ENCODE measurements around the gene SLC25A6. TPM values are rescaled to one million over a fixed set of nuclear protein-coding genes. Genes with fewer than 3 reads are reported as not detected.

The SLC25A6 gene
- polyA plus RNA-seq (2011; rRNA removed) (252 and 291 TPM in 2 replicates), polyA plus RNA-seq (2017; fragmentation: RNase III; extraction: RNeasy Plus Mini Kit Qiagen cat#74134 plus additional on column Dnase treatment) (439 to 448 TPM (median 446 TPM) in 3 replicates), polyA minus RNA-seq (2011; rRNA and poly(A)+ RNA removed) (205 and 259 TPM in 2 replicates)
- polyA plus RNA-seq (2012; cell fraction: cytosol; rRNA removed): 933 and 1,036 TPM in 2 replicates
- polyA plus RNA-seq (2012; cell fraction: nucleus; rRNA removed): 681 and 864 TPM in 2 replicates

GRCh38 chrX:1391707-1392375, at the start of gene SLC25A6:
TSS of gene SLC25A6 (minus strand) at chrX:1392113. CDS start at chrX:1392009, 104 bp downstream.
- TF ChIP-seq RARB (CRISPR knock-in tag; IDR thresholded peaks at IDR 0.05) (no peak), HOXB5 (CRISPR knock-in tag; IDR thresholded peaks at IDR 0.05) (peak; percentile 86), BCL3 (IDR thresholded peaks at IDR 0.05) (peak; percentile 84), RNF2 (IDR thresholded peaks at IDR 0.05; ENCODE audit: borderline replicate concordance, low read depth) (0 out of 2 replicates have a peak, but pooled peaks have one; percentile 24), MAZ (IDR thresholded peaks at IDR 0.05; ENCODE audit: borderline replicate concordance, low read depth, low read length) (peak; percentile 83; the same call in 1 of the 2 replicates), JUN (IDR thresholded peaks at IDR 0.05) (peak; percentile 94 to 97), GATA3 (IDR thresholded peaks at IDR 0.05; ENCODE audit: borderline replicate concordance) (peak; percentile 33; the same call in 1 of the 2 replicates), PHF8 (IDR thresholded peaks at IDR 0.05; ENCODE audit: borderline replicate concordance, low read depth) (peak; percentile 85), FOSL2 (IDR thresholded peaks at IDR 0.05) (no peak), FOSL2 (CRISPR knock-in tag; IDR thresholded peaks at IDR 0.05) (no peak), ZSCAN20 (CRISPR knock-in tag; IDR thresholded peaks at IDR 0.05) (0 out of 2 replicates have a peak, but pooled peaks have one; percentile 49), MYC (IDR thresholded peaks at IDR 0.05; ENCODE audit: borderline replicate concordance, low read length) (peak; percentile 72; the same call in 1 of the 2 replicates), POLR2AphosphoS2 (conservative IDR thresholded peaks at IDR 0.05; ENCODE audit: low read length) (no peak; the same call in 1 of the 2 replicates), NPAS2 (CRISPR knock-in tag; IDR thresholded peaks at IDR 0.05; ENCODE audit: borderline replicate concordance) (peak; percentile 53; the same call in 1 of the 2 replicates), BHLHE40 (IDR thresholded peaks at IDR 0.05; ENCODE audit: low read depth, low read length) (peak; percentile 68), CHD4 (IDR thresholded peaks at IDR 0.05; ENCODE audit: borderline replicate concordance) (no peak), MAX (IDR thresholded peaks at IDR 0.05) (peak; percentile 93), CBX8 (IDR thresholded peaks at IDR 0.05) (no peak), KDM5A (IDR thresholded peaks at IDR 0.05) (0 out of 2 replicates have a peak, but pooled peaks have one; percentile 30), FOSB (CRISPR knock-in tag; IDR thresholded peaks at IDR 0.05) (0 out of 2 replicates have a peak, but pooled peaks have one; percentile 66), TP53 (CRISPR knock-in tag; IDR thresholded peaks at IDR 0.05) (peak; percentile 85), HOXA7 (CRISPR knock-in tag; IDR thresholded peaks at IDR 0.05) (0 out of 2 replicates have a peak, but pooled peaks have one; percentile 77), TFCP2L1 (CRISPR knock-in tag; IDR thresholded peaks at IDR 0.05) (peak; percentile 87), EHF (CRISPR knock-in tag; IDR thresholded peaks at IDR 0.05) (no peak)
- TF ChIP-seq, protein P1, sequence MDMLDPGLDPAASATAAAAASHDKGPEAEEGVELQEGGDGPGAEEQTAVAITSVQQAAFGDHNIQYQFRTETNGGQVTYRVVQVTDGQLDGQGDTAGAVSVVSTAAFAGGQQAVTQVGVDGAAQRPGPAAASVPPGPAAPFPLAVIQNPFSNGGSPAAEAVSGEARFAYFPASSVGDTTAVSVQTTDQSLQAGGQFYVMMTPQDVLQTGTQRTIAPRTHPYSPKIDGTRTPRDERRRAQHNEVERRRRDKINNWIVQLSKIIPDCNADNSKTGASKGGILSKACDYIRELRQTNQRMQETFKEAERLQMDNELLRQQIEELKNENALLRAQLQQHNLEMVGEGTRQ (IDR thresholded peaks at IDR 0.05): peak; percentile 98
- TF ChIP-seq, protein P2, sequence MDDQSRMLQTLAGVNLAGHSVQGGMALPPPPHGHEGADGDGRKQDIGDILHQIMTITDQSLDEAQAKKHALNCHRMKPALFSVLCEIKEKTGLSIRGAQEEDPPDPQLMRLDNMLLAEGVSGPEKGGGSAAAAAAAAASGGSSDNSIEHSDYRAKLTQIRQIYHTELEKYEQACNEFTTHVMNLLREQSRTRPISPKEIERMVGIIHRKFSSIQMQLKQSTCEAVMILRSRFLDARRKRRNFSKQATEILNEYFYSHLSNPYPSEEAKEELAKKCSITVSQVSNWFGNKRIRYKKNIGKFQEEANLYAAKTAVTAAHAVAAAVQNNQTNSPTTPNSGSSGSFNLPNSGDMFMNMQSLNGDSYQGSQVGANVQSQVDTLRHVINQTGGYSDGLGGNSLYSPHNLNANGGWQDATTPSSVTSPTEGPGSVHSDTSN (IDR thresholded peaks at IDR 0.05): peak; percentile 84; the same call in 1 of the 2 replicates
- TF ChIP-seq, protein P3, sequence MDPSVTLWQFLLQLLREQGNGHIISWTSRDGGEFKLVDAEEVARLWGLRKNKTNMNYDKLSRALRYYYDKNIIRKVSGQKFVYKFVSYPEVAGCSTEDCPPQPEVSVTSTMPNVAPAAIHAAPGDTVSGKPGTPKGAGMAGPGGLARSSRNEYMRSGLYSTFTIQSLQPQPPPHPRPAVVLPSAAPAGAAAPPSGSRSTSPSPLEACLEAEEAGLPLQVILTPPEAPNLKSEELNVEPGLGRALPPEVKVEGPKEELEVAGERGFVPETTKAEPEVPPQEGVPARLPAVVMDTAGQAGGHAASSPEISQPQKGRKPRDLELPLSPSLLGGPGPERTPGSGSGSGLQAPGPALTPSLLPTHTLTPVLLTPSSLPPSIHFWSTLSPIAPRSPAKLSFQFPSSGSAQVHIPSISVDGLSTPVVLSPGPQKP (IDR thresholded peaks at IDR 0.05; ENCODE audit: low read depth, low read length): 0 out of 2 replicates have a peak, but pooled peaks have one; percentile 10
- TF ChIP-seq, protein P4, sequence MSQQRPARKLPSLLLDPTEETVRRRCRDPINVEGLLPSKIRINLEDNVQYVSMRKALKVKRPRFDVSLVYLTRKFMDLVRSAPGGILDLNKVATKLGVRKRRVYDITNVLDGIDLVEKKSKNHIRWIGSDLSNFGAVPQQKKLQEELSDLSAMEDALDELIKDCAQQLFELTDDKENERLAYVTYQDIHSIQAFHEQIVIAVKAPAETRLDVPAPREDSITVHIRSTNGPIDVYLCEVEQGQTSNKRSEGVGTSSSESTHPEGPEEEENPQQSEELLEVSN (IDR thresholded peaks at IDR 0.05; ENCODE audit: borderline replicate concordance, low read depth): peak; percentile 41; the same call in 1 of the 2 replicates
- TF ChIP-seq, protein P5, sequence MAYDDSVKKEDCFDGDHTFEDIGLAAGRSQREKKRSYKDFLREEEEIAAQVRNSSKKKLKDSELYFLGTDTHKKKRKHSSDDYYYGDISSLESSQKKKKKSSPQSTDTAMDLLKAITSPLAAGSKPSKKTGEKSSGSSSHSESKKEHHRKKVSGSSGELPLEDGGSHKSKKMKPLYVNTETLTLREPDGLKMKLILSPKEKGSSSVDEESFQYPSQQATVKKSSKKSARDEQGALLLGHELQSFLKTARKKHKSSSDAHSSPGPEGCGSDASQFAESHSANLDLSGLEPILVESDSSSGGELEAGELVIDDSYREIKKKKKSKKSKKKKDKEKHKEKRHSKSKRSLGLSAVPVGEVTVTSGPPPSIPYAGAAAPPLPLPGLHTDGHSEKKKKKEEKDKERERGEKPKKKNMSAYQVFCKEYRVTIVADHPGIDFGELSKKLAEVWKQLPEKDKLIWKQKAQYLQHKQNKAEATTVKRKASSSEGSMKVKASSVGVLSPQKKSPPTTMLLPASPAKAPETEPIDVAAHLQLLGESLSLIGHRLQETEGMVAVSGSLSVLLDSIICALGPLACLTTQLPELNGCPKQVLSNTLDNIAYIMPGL (CRISPR knock-in tag; IDR thresholded peaks at IDR 0.05; ENCODE audit: borderline replicate concordance): peak; percentile 75
- under 1% methylated on average over 19 of the region's 90 CpGs for WGBS (ENCODE audit: missing lambda C conversion rate)
- DNase-seq (ENCODE audit: low read depth in 1 of 2, low spot score in 1 of 2) (peak; percentile 91 to 98), ATAC-seq (peak; percentile 86 to 94), FAIRE-seq (peak; percentile 13)
- no peaks in the 10 kb centered on the region for H3K9me3 ChIP-seq
- H3K4me3 ChIP-seq: peak within 1 kb of the TSS; percentile 96
- peaks cover 42% of the 10 kb centered on the region for H3K4me1 ChIP-seq
- CTCF ChIA-PET: no interaction called here
- POLR2A ChIA-PET: no interaction called here
- H3K4me2 ChIP-seq: peak within 1 kb of the TSS; percentile 95
- peak within 1 kb of the TSS; percentile 100 for H3K27ac ChIP-seq
